GM12872 (cell line): ENCODE results near the gene PCDH15.

ENCODE experiments used
- CTCF ChIP-seq: IDR thresholded peaks from 3 replicates; pipeline ENCODE4 v1.5.1; 2011; ENCODE audit warnings: low read depth, mild to moderate bottlenecking, low read length, moderate library complexity; ENCODE audit not compliant: insufficient read depth

Gene PCDH15

GRCh38 chr10:54554028-54554427 is 247.0 kb downstream of the PCDH15 start:
- no peak for TF ChIP-seq CTCF

GRCh38 chr10:54550016-54550415 is 251.0 kb downstream of the PCDH15 start:
- TF ChIP-seq CTCF, result no peak

- TF ChIP-seq CTCF, result no peak
Measured at GRCh38 chr10:54531296-54531695, 269.7 kb downstream of the PCDH15 start.

- TF ChIP-seq CTCF, result no peak
Measured at GRCh38 chr10:54530299-54530698, 270.7 kb downstream of the PCDH15 start.

GRCh38 chr10:54525816-54526215 is 275.2 kb downstream of the PCDH15 start:
- TF ChIP-seq CTCF, result no peak

GRCh38 chr10:54503863-54504262 is 297.2 kb downstream of the PCDH15 start:
- TF ChIP-seq CTCF, result no peak

- no peak for TF ChIP-seq CTCF
Measured at GRCh38 chr10:54501929-54502328, 299.1 kb downstream of the PCDH15 start.

GRCh38 chr10:54496852-54497251 is 304.2 kb downstream of the PCDH15 start:
- TF ChIP-seq CTCF, result no peak
